ENCODE measurements around the gene CDIPT. TPM values are rescaled to one million over a fixed set of nuclear protein-coding genes. Genes with fewer than 3 reads are reported as not detected.

Gene CDIPT
- polyA plus RNA-seq, 1 donor from 2014 or later: 95.6 TPM

- peaks cover 6% of the 10 kb centered on the region for H3K79me2 ChIP-seq (replicated peaks; ENCODE audit: insufficient read depth, low read length)
- no peaks in the 10 kb centered on the region for H3F3A ChIP-seq (ENCODE audit: insufficient read depth, low read length, poor library complexity, severe bottlenecking)
- no peak overlapping the region for H3K4me3 ChIP-seq (ENCODE audit: low read length)
- no peaks in the 10 kb centered on the region for H3K9me3 ChIP-seq (ENCODE audit: low read length)
- no peak overlapping the region for H3K27ac ChIP-seq (ENCODE audit: low read length)
- H3K4me2 ChIP-seq (ENCODE audit: low read length): no peak overlapping the region
- H3K27me3 ChIP-seq (ENCODE audit: insufficient read depth, low read depth, low read length): no peaks in the 10 kb centered on the region
- no peaks in the 10 kb centered on the region for H3K9me2 ChIP-seq (ENCODE audit: insufficient read depth, low read length)
- no peak overlapping the region for H3K9ac ChIP-seq (ENCODE audit: low read length)
- no peaks in the 10 kb centered on the region for H4K20me1 ChIP-seq (ENCODE audit: insufficient read depth)
- H3K36me3 ChIP-seq (ENCODE audit: insufficient read depth, low read length): no peaks in the 10 kb centered on the region
- H2AFZ ChIP-seq (ENCODE audit: low read depth, low read length): no peak overlapping the region
- TF ChIP-seq POLR2AphosphoS5 (IDR thresholded peaks at IDR 0.05) (no peak), SMC3 (conservative IDR thresholded peaks at IDR 0.05; ENCODE audit: poor library complexity) (no peak), EP300 (conservative IDR thresholded peaks at IDR 0.05; ENCODE audit: poor library complexity, severe bottlenecking) (no peak), RAD21 (conservative IDR thresholded peaks at IDR 0.05) (no peak)
Measured at GRCh38 chr16:29820730-29821642, 42.0 kb downstream of the CDIPT start.

GRCh38 chr16:29820271-29820701 lies 42.7 kb downstream of the CDIPT start, which contains the start of gene MVP:
TSS of gene MVP (plus strand) at chr16:29820462. CDS start at chr16:29830550, 10,088 bp downstream.
- no peaks in the 10 kb centered on the region for H4K20me1 ChIP-seq (ENCODE audit: insufficient read depth)
- H3K4me2 ChIP-seq (ENCODE audit: low read length): no peak within 1 kb of the TSS
- H2AFZ ChIP-seq (ENCODE audit: low read depth, low read length): no peak within 1 kb of the TSS
- H3K9me2 ChIP-seq (ENCODE audit: insufficient read depth, low read length): no peaks in the 10 kb centered on the region
- H3K27ac ChIP-seq (ENCODE audit: low read length): no peak within 1 kb of the TSS
- H3K9me3 ChIP-seq (ENCODE audit: low read length): no peaks in the 10 kb centered on the region
- TF ChIP-seq EZH2 (IDR thresholded peaks at IDR 0.05; ENCODE audit: borderline replicate concordance, insufficient read depth, low read length, poor library complexity, severe bottlenecking): no peak
- no peak for TF ChIP-seq EP300 (conservative IDR thresholded peaks at IDR 0.05; ENCODE audit: poor library complexity, severe bottlenecking)
- TF ChIP-seq TAF1 (IDR thresholded peaks at IDR 0.05; ENCODE audit: low read depth): no peak
- TF ChIP-seq RAD21 (conservative IDR thresholded peaks at IDR 0.05): no peak
- no peak for TF ChIP-seq SMC3 (conservative IDR thresholded peaks at IDR 0.05; ENCODE audit: poor library complexity)
- TF ChIP-seq POLR2AphosphoS5 (IDR thresholded peaks at IDR 0.05): no peak
- TF ChIP-seq CTCF (IDR thresholded peaks at IDR 0.05; ENCODE audit: poor library complexity, severe bottlenecking): no peak
- no peak for TF ChIP-seq REST (IDR thresholded peaks at IDR 0.05; ENCODE audit: borderline replicate concordance)
- no peak for TF ChIP-seq MXI1 (conservative IDR thresholded peaks at IDR 0.05; ENCODE audit: poor library complexity, severe bottlenecking)
- H3K36me3 ChIP-seq (ENCODE audit: insufficient read depth, low read length): no peaks in the 10 kb centered on the region
- no peak within 1 kb of the TSS for H3K9ac ChIP-seq (ENCODE audit: low read length)
- H3K79me2 ChIP-seq (replicated peaks; ENCODE audit: insufficient read depth, low read length): peaks cover 8% of the 10 kb centered on the region
- no peaks in the 10 kb centered on the region for H3F3A ChIP-seq (ENCODE audit: insufficient read depth, low read length, poor library complexity, severe bottlenecking)
- H3K4me3 ChIP-seq (ENCODE audit: low read length): no peak within 1 kb of the TSS
- no peaks in the 10 kb centered on the region for H3K27me3 ChIP-seq (ENCODE audit: insufficient read depth, low read depth, low read length)
